ENCODE data around the gene TMEM121.

DNA sequence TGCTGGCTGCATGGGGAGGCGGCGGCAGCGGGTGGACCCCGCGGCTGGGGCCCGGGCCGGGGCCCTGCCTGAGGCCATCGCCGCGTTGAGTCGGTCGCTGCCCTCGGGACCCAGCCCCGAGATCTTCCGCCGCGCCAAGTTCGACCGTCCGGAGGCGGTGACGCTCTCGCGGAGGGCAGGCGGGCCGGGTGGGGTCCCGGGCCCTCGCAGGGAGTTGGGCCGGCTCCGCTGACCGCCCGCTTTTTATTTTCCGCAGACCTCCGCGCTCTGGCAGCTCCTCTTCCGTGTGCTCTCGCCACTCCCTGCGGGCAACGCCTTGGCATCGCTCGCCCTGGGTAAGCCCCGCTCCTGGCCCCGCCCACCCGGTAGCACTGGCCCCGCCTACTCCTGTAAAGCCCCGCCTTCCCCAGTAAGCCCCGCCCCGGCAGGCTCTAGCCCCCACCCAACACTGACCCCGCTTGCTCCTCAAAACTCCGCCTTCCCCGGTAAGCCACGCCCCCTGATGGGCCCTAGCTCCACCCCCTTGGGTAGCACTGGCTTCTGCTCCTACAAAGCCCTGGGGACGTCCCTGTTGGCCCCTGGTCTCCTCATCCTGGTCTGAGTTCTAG lies 34.9 kb upstream of the TMEM121 start:
- TF ChIP-seq, protein P1, sequence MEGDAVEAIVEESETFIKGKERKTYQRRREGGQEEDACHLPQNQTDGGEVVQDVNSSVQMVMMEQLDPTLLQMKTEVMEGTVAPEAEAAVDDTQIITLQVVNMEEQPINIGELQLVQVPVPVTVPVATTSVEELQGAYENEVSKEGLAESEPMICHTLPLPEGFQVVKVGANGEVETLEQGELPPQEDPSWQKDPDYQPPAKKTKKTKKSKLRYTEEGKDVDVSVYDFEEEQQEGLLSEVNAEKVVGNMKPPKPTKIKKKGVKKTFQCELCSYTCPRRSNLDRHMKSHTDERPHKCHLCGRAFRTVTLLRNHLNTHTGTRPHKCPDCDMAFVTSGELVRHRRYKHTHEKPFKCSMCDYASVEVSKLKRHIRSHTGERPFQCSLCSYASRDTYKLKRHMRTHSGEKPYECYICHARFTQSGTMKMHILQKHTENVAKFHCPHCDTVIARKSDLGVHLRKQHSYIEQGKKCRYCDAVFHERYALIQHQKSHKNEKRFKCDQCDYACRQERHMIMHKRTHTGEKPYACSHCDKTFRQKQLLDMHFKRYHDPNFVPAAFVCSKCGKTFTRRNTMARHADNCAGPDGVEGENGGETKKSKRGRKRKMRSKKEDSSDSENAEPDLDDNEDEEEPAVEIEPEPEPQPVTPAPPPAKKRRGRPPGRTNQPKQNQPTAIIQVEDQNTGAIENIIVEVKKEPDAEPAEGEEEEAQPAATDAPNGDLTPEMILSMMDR (IDR thresholded peaks at IDR 0.05), result no peak
- no peak for TF ChIP-seq POLR2A (IDR thresholded peaks at IDR 0.05)
